Keratinocyte (primary cell): ENCODE results near the gene PDXDC1.
"Not testable (repeated sequence)": the region's sequence is repeated elsewhere in the genome, so short reads cannot be mapped to it uniquely, and the experiment has no call there.

Experiments used
- CTCF ChIP-seq, 3 experiments: IDR thresholded peaks in 1 of 3; conservative IDR thresholded peaks in 1 of 3; optimal IDR thresholded peaks in 1 of 3; 2 replicates in 2 of 3; 3 replicates in 1 of 3; pipeline versions ENCODE3 to v1.5.1; 2011; ENCODE audit warnings: low read length in 3 of 3, mild to moderate bottlenecking in 3 of 3, moderate library complexity in 2 of 3, control low read depth in 1 of 3, inconsistent platforms in 1 of 3; ENCODE audit not compliant: insufficient read depth in 2 of 3; ENCODE audit errors: extremely low read depth in 1 of 3
- EZH2 ChIP-seq: IDR thresholded peaks from one replicate; pipeline ENCODE4 v1.6.1; 2012; ENCODE audit warnings: inconsistent platforms, mild to moderate bottlenecking, low read length, moderate library complexity

DNA sequence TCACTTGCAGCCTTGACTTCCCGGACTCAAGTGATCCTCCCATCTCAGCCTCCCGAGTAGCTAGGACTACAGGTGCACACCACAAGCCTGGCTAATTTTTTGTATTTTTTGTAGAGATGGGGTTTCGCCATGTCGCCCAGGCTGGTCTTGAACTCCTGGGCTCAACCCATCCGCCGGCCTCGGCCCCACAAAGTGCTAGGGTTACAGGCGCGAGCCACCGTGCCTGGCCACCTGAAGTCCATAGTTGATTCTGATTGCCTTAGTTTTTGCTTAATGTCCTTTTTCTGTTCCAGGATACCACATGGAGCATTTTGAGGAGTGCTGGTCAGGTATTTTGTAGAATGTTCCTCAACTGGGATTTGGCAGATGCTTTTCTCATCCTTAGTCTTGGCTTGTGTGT lies 185.7 kb downstream of the PDXDC1 start:
- not testable (repeated sequence) for TF ChIP-seq CTCF (optimal IDR thresholded peaks at IDR 0.05 in 1 of 3, IDR thresholded peaks at IDR 0.05 in 1 of 3, conservative IDR thresholded peaks at IDR 0.05 in 1 of 3; ENCODE audit: extremely low read depth in 1 of 3, insufficient read depth in 2 of 3, low read length in 3 of 3); EZH2
